ENCODE results near the gene KCNQ1.

KCNQ1 gene

DNA sequence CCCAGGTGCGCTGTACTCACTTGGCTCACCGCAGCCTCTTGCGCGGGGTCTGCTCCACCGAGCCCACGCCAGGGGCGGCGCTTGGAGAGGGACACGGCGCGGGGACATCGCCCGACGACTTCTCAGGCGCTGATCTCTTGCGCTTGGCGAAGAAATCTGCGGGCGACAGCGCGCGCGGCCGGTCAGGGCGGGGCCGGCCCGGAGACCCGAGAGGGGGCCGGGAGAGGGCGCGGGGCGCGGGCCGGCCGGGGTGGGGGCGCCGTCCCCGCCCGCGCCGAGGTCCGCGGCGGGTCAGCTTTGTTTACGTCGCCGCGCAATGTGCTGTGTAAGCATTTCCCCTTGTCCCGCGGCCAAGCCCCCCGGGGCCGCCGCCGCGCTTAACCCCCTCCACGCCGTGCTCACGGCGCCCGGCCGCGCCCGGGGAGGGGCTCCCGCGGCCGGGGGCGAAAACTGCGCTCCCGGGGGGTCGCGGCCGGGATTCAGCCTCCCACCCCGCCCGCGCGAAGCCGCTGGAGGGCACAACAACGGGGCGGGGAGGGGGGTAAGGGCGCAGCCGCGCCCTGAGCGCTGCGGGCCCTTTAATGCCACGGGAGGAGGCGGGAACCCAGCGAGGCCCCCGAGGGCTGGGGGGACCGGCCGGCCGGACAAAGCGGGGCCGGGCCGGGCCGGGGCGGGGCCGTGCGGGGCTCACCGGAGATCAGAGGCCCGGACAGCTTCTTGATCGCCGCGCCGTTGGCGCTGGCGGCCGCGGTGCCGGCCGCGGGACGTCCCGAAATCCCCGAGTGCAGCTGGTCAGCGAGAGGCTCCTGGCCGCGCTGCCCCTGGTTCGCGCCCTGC, 439.4 kb downstream of the KCNQ1 start:
- DNase-seq (ENCODE audit: low spot score), result no peak

DNA sequence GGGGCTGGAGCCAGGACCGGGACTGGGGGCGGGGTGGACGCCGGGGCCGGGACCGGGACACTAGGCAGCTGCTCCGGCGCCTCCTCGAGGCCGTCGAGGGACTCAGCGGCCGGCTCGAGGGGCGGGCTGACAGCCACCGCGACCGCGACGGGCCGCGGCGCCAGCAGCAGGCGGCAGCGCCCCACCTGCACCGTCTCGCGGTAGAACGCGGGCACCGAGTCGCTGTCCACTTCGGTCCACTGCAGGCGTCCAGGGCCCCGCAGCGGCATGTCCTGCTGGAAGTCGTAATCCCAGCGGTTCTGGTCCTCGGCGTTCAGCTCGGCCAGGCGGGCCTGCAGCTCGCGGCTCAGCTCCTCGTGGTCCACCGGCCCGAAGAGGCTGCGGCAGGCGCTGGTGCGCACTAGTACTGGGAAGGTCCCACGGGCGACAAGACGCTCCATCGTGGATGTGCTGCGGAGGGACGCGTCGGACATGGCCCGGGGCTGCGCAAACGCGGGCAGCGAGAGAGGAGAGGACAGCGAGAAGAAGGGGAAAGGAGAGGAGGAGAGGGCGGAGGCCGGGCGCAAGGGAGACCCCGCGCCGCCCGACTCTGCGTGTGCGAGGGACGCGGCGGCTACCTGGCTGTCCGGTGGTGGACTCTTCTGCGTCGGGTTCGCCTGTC, 440.3 kb downstream of the KCNQ1 start:
- DNase-seq (ENCODE audit: low spot score), result no peak

DNA sequence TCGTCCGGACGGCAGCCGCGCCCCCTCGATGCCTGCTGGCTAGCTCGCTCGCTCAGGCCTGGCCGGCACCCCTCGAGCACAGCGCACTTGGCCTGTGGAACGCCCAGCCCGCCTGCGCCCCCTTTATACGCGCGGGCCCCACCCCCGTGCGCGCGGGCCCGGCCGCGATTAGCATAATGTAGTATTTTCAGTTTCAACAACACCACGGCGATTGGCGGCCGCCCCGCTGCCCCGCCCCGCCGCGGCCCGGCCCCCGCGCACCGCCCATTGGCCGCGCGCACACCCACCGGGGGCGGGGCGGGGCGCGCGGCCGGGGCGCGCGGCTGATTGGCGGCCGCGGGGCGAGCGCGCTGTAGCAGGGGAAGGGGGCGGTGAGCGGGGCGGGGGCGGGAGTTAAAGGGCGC, 440.9 kb downstream of the KCNQ1 start, which contains the start of gene CDKN1C:
TSS of gene CDKN1C (minus strand) at position 98 of the 404 bp plus-strand sequence. CDS start 319 bp downstream, outside the sequence.
- peak; percentile 71 for DNase-seq (ENCODE audit: low spot score)

DNA sequence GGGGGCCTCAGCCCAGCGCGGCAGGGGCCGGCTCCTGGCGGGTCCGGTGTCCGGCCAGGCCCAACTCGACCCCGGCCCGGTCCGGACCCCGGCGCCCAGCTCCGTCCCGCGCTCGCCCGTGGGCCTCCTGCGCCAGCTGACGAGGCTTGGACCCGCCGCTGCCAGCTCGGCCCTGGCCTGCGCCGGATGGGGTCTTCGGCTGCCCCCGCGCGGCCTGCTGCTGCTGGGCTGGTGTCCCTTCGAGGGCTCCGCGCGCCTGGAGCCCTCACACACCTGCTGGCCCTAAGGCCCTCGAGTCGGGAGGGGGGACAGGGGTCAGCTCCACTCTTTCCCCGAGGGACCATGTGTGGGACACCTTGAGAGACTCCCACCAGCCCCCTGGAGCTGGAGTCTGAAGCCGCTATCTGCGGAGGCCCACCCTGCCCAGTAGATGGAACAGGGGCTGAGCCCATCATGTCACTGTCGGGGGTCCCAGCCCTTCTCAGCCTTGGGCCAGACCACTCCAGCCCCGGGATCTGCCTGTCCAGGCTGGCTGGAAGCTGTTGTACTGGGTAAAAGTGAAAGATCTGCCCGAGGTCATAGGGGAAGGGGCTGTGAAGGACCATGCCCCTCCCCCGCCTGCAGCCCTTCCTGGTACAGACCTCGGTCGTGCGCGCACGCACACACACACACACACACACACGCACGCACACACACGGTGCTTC, 441.5 kb downstream of the KCNQ1 start:
- no peak for DNase-seq (ENCODE audit: low spot score)

DNA sequence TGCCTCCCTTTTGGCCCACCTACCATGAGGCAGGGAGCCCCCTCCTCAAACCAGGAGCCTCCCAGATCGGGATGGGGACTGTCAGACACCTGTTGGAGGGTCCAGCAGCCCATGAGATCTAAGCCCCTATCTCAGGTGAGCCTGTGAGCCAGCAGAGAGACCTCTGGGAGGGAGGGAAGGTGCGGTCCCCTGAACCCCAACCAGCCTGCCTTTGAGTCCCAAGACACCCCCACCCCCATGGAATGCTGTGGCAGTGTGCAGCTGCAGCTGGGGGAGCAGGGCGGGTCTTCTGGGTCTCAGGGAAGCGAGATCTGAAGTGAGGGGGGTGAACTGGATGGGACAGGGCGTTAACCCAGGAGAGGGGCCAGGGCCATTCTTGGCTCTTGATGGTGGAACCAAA, 442.1 kb downstream of the KCNQ1 start:
- no peak for DNase-seq (ENCODE audit: low spot score)

DNA sequence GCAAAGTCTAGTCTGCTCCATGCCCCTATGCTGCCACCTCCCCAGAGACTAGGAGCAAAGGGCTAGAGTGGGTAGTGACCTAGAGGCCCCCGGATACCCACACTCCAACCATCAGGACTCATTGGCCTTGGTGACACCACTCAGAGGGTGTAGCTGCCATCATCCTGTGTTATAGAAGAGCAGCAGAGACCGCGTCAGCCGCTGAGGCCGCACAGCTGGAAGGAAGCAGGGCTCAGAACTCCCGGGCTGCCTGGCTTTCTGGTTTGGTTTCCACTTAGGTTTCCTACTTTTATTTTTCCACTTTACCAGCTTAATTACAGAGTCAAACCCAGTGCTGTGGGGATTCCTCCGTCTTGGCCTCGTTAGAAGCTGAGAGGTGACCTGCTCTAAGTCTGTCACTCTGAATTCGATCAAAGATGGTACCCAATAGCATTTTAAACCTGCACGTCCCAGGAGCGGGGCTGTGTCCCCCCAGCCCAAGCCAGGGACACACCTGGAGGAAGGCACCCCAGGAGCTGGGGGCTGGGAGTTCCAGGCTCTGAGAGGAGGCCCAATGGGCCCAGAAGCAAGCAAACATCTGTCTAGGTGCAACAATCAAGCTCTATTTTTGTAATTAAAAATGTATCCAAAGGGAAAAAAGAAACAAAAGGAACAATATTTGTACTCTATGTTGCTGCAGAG, 442.8 kb downstream of the KCNQ1 start:
- DNase-seq (ENCODE audit: low spot score), result no peak

DNA sequence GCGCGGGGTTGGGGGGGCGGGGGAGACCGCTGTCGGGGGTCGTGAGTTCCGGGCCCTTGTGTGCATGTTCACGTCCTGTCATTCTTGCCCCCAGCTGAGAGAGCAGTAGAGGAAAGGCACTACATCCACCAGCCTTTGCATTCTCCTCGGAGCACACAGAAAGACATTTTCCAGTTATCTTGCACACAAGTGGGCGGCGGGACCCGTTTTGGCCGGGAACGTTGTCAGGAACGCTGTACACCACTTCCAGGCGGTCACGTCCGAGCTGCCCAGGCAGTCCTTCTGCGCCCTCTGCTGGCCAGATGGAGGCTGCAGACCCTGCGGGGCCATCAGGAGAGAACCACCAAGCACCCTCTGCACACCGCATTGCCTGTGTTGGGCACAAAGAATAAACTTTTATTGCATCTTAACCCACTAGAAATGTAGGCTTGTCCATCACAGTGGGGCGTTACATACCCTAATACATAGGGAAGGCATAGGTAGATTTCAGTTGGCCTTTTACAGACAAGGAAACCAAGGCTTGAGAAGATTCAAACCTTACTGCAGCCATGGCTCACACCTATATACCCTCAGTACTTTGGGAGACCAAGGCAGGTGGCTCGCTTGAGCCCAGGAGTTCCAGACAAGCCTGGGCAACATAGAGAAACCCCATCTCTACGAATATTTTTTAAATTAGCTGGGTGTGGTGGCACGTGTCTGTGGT, 443.6 kb downstream of the KCNQ1 start:
- peak; percentile 86 for DNase-seq (ENCODE audit: low spot score)

DNA sequence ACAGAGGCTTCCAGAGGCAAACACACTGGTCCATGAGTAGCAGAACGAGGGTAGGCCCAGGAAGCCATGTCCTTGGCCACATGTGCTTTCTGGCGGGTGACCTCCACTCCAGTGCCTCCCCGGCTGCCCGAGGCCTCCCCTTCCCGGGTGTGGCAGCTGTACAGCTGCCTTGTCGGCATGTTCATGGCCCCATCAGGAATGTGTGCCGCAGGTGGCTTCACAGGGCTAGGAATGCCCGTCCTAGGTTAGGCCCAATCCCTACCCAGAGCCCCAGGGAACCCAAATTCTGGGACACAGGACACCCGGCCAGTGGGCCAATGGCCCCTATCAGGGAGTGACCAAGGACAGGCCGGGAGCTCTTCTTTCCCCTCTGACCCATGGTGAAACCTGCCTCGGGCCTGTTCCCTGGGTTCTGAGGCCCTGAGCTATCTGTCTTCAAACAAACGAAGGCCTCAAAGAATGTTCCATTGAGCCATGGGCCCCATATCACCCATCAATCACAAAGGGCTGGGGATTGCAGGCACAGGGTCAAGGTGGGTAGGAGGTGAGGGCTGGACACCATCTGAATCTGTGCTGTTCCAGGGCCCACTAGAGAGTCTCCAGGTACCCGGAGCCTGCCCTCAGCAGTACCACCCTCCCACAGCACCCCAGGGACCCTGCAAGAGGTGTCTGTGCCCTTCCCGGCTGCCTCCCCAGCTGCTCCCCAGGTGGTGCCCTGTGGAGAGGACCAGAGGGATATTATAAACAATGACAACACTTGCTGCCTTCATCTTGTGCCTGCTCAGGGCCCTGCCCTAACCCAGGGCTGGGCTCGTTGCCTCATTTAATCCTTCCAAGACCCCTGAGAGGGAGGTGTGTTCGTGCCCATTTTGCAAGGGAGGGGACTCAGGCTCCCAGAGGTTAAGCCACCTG, 444.8 kb downstream of the KCNQ1 start:
- no peak for DNase-seq (ENCODE audit: low spot score)

DNA sequence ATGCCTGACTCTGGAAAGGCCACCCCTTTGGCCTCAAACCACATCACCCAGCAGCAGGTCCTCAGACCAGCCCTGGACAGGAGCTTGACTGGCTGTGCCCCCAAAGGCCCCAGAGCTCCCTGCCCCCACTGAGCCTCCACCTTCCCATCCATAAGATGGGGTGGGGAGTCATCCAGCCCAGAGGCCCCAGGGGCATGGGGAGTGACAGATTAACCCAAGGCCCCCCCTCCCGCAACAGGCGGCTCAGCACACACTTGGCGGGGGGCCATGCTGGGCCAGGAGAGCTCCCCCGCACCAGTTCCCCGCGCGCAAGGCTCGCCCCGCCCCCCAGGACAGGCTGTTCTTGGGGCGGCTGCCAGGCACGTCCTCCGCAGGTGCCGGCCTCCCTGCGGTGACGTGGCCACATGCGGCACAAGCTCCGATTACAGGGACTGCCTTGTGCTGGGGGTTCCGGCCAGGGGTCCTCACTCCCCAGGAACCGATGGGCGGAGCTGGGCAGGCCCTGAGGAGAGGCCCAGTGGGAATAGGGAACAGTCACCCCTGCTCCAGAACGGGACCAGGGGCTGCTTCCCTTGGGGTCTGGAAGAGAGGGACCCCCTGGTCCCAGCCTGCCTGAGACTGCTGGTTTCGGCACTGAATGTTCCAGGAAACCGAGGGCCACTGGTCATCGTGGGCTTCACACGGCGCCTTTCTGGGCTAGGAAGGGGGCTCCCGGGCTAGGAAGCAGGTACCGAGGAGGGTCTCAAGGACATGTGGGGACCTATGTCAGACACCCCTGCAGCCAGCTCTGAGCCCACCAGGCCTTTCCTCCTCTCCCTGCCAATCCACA, 445.9 kb downstream of the KCNQ1 start:
- DNase-seq (ENCODE audit: low spot score), result no peak

DNA sequence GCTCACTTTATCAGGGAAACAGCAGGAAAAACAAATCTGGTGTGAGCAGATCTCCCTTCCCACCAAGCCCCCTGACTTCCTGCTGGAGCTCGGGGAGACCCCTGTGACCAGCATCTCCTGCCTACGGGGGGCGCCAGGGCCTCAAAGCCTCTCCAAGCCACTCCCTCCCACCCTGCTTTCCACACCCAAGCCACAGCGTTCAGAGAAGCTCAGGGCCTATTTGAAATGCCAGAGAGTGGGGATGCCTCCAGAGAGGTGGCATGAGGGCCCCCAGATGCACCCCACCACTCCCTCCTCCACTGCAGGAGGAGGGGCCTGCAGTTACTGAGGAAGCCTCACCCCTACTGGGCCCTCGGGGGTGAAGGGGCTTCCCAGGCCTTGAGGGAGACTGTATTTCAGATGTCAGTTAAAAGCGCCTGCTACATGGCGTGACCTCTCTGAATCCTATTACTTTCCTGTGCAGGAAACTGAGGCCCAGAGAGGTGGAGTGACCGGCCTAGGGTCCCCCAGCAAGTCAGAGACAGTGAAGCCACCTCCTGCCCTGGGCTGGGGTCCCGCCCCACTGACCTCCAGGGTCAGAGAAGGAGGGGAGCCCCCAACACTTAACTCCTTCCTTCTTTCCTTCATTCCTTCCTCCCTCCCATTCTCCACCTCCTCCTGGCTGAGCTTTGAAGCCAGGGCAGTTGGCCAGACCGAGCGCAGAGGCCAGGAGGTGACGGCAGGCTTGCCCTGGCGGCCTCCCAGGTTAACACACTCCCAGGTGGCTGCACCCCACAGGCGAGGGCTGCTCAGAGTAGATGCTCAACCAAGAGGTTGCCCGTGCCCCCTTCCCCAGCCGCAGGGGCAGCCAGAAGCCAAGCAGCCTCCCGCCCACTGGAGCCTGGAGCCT, 446.8 kb downstream of the KCNQ1 start:
- no peak for DNase-seq (ENCODE audit: low spot score)

DNA sequence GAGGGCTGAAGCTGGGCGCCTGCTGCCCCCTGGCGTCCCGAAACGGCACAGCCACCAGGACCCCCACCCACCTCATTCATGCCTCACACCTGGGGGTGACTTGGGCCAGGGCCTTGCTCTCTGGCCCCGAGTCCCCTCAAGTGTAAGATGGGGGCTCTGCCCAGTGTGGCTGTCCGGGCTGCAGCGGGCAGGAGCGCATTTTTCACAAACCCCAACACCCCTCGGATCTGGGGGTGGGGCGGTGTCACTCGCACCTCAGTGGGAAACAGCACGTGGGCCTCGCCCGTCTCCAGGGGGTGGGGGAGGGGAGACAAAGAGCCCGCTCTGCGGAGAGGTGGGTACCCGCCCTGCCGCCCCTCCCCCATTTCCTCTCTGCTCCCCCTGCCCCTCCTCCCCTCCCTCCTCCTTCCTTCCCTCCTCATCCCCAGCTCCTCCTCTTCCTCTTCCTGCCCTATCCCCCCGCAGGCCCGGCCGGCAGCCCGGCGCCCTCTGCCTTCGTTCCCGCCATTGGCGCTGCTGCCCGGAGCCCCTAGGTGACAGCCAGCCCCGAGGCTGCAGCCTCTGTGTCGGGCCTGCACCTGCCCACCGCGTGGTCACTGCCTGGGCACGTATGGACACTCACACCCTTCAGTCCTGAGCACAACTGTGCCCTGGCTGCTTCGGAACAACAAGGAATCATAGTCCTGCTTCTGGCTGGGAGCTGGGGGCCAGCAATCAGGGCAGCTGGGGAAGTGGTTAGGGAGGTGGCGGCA, 447.6 kb downstream of the KCNQ1 start:
- DNase-seq (ENCODE audit: low spot score), result peak; percentile 73

DNA sequence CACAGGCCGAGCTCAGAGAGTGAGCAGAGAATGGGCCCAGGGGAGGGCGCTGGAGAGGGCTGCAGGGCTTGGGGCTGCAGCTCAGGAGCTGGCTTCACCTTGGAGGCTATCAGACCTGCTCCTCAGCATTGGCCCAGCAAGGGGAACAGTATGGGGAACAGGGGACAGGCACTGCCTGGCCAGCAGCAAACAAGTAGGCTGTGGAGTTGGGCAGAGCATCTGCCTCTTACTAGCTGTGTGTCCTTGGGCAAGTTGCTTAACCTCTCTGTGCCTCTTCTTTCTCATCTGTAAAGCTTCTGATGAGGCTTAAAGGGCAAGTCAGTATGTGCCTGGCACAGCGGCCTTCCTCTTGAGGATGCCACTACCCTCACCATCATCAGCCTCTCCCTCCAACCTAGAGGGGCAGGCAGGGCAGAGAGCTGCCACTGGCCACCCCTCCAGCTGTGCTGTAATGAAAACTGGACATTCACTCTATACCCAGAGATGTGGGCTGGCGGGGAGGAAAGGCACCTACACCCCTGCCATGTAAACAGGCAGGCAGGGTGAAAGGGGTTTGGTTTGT, 448.2 kb downstream of the KCNQ1 start:
- peak; percentile 46 for DNase-seq (ENCODE audit: low spot score)

DNA sequence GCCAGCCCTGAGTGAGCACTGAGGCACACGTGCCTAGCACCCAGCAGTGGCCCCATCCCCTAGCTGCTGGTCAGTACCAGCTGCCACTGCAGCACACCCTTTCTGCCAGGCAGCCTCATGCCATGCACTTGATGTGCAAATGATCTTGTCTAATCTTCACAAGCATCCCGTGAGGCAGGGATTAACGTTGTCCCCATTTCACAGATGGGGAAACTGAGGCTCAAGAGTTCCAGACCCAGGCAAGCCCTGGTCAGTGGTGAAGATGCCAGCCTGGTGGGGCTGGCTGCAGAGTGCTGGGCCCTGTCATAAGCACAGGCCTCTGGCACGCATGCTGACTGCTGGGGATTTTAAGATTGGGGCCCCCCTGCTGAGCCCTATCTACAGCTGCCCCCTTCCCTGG, 449.1 kb downstream of the KCNQ1 start:
- DNase-seq (ENCODE audit: low spot score), result no peak

DNA sequence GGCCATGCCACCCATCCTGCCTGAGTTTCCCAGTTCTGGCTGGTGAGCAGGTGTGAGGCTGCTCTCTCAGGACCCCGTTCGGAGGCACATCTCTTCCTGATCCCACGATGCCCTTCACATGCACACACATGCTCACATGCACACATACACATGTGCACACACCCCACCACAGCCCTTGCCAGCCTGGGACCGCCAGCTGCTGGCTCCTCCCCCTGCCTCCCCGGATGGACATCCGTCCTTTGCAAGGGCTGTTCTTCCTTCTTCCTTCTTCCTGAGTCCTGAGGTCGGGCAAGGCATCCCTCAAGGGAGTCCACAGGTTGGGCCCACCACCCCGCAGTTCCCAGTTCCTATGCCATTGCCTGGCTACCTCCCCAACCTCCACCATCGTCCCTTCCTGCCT, 451.2 kb downstream of the KCNQ1 start:
- no peak for DNase-seq (ENCODE audit: low spot score)

DNA sequence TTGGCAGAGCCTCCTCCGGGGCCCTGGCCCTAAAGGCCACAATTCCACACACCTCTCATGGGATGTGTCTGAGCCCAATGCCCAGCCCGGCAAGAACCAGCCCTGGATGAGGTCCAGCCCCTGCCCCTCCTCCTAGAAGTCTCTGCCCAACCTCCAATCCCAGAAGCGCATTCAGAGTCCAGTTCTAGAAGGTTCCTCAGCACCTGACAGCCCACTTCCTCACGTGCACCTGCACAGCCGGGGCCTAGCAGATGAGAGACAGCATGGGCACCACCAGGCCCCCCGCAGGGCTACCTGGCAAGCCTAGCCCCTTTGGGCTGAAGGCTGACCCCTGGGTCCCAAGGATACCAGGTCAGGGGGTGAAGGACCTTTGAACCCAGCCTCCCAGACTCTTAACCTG, 452.2 kb downstream of the KCNQ1 start:
- DNase-seq (ENCODE audit: low spot score), result no peak

DNA sequence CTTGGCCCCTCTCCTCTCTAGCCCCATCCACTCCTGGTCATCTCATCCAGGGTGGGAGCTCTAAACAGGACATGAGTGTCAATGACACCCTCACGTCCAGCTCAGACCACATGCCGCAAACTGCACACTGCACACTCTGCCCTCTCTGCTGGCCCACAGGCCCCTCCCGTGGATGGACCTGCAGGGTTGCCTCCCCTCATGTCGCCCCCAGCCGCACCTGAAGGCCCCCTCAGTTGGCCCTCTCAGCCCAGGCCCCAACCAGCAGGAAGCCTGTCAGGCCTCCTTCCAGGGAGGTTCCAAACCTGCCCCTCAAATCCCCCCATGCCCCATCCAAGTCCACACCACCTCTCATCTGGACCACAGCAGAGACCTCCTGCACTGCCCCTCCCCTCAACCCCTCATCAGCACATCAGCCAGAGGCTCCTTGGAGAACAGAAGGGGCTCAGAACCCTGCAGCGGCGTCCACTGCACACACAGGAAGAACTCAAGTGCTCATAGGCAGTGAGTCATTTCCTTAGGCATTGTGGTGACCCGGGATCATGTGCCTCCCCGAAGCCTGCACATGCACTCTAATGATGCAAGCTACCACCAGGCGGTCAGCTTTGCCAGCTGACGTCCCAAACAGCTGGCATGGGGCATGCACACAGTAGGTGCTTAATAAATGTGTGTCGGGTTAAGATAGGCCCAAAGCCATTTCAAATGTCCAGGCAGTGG, 453.7 kb downstream of the KCNQ1 start:
- DNase-seq (ENCODE audit: low spot score), result peak; percentile 81
